Measurements from ENCODE around the gene C19orf25. TPM values are rescaled to one million over a fixed set of nuclear protein-coding genes. Genes with fewer than 3 reads are reported as not detected.

C19orf25 gene
- total RNA-seq, 1 donor from 2014 or later, result 38.0 TPM

DNA sequence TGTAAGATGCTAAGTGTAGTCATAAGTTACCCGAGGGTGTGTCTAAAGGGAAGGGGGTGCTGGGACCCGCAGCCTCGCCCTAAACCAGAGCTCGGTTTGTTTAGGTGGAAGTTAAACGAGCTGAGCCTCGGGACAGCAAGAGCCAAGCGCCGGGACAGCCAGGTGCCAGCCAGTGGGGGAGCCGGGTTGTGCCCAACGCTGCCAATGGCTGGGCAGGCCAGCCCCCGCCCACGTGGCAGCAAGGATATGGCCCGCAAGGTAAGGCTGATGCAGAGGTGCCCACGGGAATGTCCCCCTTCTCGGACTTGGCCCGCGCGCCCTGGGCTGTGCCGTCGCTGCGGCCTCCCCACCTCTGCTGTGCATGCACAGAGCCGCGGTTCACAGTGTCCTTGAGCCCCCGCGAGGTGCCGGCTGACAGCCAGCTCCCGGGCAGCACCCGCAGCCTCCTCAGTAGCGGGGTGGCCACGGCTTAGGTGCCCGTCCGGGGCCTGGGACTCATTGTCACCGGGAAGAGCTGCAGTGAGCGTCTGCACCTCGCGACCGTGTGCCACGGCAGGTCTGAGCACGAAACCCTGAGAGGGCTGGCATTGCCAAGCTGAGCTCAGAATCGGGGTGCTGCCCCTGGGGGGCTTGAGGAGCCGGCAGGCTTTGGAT, 50.1 kb downstream of the C19orf25 start:
- H3K9me3 Mint-ChIP-seq (ENCODE audit: unreplicated experiment), result no peaks in the 10 kb centered on the region
- no peak overlapping the region for H3K27ac Mint-ChIP-seq (ENCODE audit: unreplicated experiment)
- no peaks in the 10 kb centered on the region for H3K27me3 Mint-ChIP-seq (ENCODE audit: unreplicated experiment)
- no peak overlapping the region for H3K4me3 Mint-ChIP-seq (ENCODE audit: unreplicated experiment)
- H3K36me3 Mint-ChIP-seq (ENCODE audit: unreplicated experiment), result peaks cover 11% of the 10 kb centered on the region
- no peaks in the 10 kb centered on the region for H3K4me1 Mint-ChIP-seq (ENCODE audit: unreplicated experiment)
- no peak for DNase-seq (ENCODE audit: extremely low spot score, unreplicated experiment)
- TF ChIP-seq, protein P1, sequence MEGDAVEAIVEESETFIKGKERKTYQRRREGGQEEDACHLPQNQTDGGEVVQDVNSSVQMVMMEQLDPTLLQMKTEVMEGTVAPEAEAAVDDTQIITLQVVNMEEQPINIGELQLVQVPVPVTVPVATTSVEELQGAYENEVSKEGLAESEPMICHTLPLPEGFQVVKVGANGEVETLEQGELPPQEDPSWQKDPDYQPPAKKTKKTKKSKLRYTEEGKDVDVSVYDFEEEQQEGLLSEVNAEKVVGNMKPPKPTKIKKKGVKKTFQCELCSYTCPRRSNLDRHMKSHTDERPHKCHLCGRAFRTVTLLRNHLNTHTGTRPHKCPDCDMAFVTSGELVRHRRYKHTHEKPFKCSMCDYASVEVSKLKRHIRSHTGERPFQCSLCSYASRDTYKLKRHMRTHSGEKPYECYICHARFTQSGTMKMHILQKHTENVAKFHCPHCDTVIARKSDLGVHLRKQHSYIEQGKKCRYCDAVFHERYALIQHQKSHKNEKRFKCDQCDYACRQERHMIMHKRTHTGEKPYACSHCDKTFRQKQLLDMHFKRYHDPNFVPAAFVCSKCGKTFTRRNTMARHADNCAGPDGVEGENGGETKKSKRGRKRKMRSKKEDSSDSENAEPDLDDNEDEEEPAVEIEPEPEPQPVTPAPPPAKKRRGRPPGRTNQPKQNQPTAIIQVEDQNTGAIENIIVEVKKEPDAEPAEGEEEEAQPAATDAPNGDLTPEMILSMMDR (IDR thresholded peaks at IDR 0.05), result no peak

DNA sequence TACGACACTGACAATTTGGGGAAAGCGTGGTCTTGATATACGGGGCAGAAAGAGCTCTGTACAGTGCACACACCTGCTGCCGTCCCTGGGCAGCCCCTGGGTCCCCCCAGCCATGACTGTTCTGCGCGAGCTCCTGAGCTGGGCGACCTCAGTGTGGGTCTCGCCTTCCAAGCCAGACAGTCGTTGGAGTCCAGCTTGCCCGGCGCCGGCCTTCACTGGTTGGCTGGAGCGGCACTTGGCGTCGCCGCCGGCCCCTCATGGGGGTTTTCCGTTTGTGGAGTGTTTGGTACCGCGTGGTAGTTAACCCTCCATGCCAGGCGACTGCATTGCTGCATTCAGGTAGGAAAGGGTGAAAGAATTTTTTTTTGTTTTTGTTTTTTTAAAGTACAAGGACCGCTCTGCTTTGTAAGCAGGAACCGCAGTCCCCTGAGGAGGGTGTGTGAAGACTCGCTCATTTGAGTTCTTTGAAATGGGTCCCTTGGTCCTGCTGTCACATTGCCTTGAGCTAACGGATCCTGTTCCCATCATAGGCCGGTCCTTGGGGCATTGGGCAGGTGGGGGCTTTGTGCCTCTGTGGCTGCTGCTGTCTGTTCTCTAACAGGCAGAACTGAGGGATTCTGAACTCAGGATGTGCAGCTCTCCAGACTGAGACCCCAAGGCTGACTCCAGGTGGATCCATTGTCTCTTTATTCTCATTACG, 51.6 kb downstream of the C19orf25 start:
- TF ChIP-seq, protein P1 (IDR thresholded peaks at IDR 0.05), result no peak
- H3K4me3 Mint-ChIP-seq (ENCODE audit: unreplicated experiment), result no peak overlapping the region
- DNase-seq (ENCODE audit: extremely low spot score, unreplicated experiment), result no peak
- H3K9me3 Mint-ChIP-seq (ENCODE audit: unreplicated experiment), result no peaks in the 10 kb centered on the region
- H3K4me1 Mint-ChIP-seq (ENCODE audit: unreplicated experiment), result no peaks in the 10 kb centered on the region
- H3K36me3 Mint-ChIP-seq (ENCODE audit: unreplicated experiment), result peaks cover 17% of the 10 kb centered on the region
- no peak overlapping the region for H3K27ac Mint-ChIP-seq (ENCODE audit: unreplicated experiment)
- no peaks in the 10 kb centered on the region for H3K27me3 Mint-ChIP-seq (ENCODE audit: unreplicated experiment)

DNA sequence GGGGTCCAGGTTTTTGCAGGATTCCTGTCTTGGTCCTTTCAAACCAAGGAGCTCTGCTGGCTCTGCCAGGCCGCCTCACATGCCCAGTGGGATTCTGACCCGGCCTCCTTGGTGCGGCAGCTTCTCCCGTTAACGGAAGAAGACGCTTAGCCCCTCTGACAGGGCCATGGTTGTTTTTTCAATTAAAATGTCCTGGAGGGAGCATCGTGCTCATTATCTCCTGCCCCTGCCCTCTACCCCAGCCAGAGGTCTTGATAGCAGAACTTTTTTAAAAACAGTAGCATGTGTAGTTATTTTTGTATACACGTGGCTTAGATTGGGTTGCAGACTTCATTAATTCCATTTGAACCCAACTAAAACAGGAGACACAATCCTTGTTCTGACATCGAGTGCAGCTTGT, 52.3 kb downstream of the C19orf25 start:
- Mint-ChIP-seq H3K36me3 (ENCODE audit: unreplicated experiment) (peaks cover 17% of the 10 kb centered on the region), H3K9me3 (ENCODE audit: unreplicated experiment) (no peaks in the 10 kb centered on the region), H3K27ac (ENCODE audit: unreplicated experiment) (no peak overlapping the region), H3K4me1 (ENCODE audit: unreplicated experiment) (no peaks in the 10 kb centered on the region), H3K27me3 (ENCODE audit: unreplicated experiment) (no peaks in the 10 kb centered on the region), H3K4me3 (ENCODE audit: unreplicated experiment) (no peak overlapping the region)
- no peak for DNase-seq (ENCODE audit: extremely low spot score, unreplicated experiment)
- TF ChIP-seq, protein P1 (IDR thresholded peaks at IDR 0.05), result no peak

DNA sequence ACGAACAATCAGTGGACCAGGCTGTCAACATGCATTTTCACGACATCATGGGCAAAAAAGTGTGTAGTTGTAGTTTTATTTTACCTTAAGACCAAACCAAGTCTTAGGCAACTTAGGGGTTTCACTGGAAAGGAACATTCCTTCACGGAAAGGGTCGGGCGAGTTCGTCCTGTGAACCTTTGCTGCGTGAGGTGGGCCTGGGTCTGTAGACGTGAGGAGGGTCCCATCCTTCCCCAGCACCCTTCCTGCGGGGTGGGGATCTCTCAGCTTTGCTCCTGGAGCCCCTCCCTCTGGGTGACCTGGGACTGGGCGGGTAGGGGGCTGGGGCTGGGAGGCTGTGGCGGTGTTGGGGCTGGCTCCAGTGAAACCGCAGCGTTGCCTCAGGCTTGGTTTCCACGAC, 53.1 kb downstream of the C19orf25 start:
- Mint-ChIP-seq H3K9me3 (ENCODE audit: unreplicated experiment) (no peaks in the 10 kb centered on the region), H3K4me1 (ENCODE audit: unreplicated experiment) (no peaks in the 10 kb centered on the region)
- TF ChIP-seq, protein P1 (IDR thresholded peaks at IDR 0.05), result no peak

DNA sequence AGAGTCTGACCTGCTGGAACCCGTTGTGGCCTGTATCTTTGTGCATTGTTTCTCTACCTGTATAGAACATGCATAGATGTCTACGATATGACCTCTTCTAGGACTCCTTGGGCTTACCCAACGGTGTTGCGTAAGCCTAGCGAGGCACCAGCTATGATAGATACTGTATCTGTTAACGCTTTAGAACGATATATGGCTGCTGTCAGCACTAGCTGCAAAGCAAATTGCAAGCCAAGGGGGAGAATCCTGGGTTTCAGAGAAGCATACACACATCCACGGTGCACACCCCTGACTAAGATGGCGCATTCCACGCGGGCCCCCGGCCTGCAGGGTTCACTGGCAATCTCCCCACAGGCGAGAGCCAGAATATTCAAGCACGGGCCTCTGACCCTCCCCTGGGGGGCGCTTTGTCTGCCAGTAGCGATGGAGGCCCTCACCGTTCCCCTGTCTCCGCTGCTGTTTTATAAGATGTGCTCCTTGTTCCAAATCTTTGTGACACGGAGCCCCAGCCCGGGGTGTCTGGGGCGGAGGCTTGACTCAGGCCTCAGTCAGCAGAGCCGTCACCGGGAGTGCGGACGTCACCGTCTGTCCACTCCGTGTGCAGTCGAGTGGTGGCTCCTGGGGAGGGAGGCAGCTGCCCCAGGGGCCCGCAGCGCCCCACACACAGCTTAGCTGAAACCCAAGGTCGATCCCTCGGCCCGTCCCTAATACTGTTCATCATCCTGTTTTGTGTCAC, 53.7 kb downstream of the C19orf25 start:
- H3K4me3 Mint-ChIP-seq (ENCODE audit: unreplicated experiment), result no peak overlapping the region
- DNase-seq (ENCODE audit: extremely low spot score, unreplicated experiment), result no peak
- H3K4me1 Mint-ChIP-seq (ENCODE audit: unreplicated experiment), result no peaks in the 10 kb centered on the region
- no peaks in the 10 kb centered on the region for H3K27me3 Mint-ChIP-seq (ENCODE audit: unreplicated experiment)
- no peak overlapping the region for H3K27ac Mint-ChIP-seq (ENCODE audit: unreplicated experiment)
- H3K9me3 Mint-ChIP-seq (ENCODE audit: unreplicated experiment), result no peaks in the 10 kb centered on the region
- H3K36me3 Mint-ChIP-seq (ENCODE audit: unreplicated experiment), result peaks cover 22% of the 10 kb centered on the region
- TF ChIP-seq, protein P1 (IDR thresholded peaks at IDR 0.05), result no peak

More for the DNA sequence above, 53.1 kb downstream of the C19orf25 start:
- H3K27me3 Mint-ChIP-seq (ENCODE audit: unreplicated experiment), result no peaks in the 10 kb centered on the region
- H3K27ac Mint-ChIP-seq (ENCODE audit: unreplicated experiment), result no peak overlapping the region
- peaks cover 18% of the 10 kb centered on the region for H3K36me3 Mint-ChIP-seq (ENCODE audit: unreplicated experiment)
- DNase-seq (ENCODE audit: extremely low spot score, unreplicated experiment), result no peak
- no peak overlapping the region for H3K4me3 Mint-ChIP-seq (ENCODE audit: unreplicated experiment)
